K562 (cell line): Measurements from ENCODE around the gene SDF4. TPM values are rescaled to one million over a fixed set of nuclear protein-coding genes. Genes with fewer than 3 reads are reported as not detected.

Experiments
- CBFA2T3 ChIP-seq: fragments of 450-650 bp; IDR thresholded peaks from 2 replicates; pipeline ENCODE4 v1.6.1; 2017
- CHD2 ChIP-seq: IDR thresholded peaks from 2 replicates; pipeline ENCODE4 v1.6.1; 2011; ENCODE audit warnings: low read depth, low read length
- DACH1 ChIP-seq: fragments of 450-650 bp; IDR thresholded peaks from 2 replicates; pipeline ENCODE4 v1.6.1; 2018; ENCODE audit not compliant: partially characterized antibody
- HDGF ChIP-seq: fragments of 450-650 bp; IDR thresholded peaks from 2 replicates; pipeline ENCODE4 v1.6.1; 2016
- KLF1 ChIP-seq: fragments of 450-650 bp; IDR thresholded peaks from 2 replicates; pipeline ENCODE4 v1.6.1; 2016; ENCODE audit warnings: missing genetic modification characterization, missing compliant biosample characterization
- L3MBTL2 ChIP-seq: fragments of 450-650 bp; IDR thresholded peaks from 2 replicates; pipeline ENCODE4 v1.6.1; 2016; ENCODE audit warnings: mild to moderate bottlenecking, moderate library complexity
- MYC ChIP-seq, 2 experiments: fragments of 250-450 bp in 1 of 2; sonication (Bioruptor Pico) in 1 of 2; IDR thresholded peaks; 2 replicates each; pipeline versions ENCODE4 v1.5.1 to v1.6.1; 2012 to 2021; ENCODE audit warnings: low read depth in 2 of 2, borderline replicate concordance in 1 of 2, improper control_type of control experiment in 1 of 2, low read length in 1 of 2, mild to moderate bottlenecking in 1 of 2, moderate library complexity in 1 of 2
- PHF20 ChIP-seq: fragments of 450-650 bp; IDR thresholded peaks from 2 replicates; pipeline ENCODE4 v1.6.1; 2018; ENCODE audit not compliant: partially characterized antibody
- RBBP5 ChIP-seq: fragments of 200-600 bp; sonication (generic); IDR thresholded peaks from 2 replicates; pipeline ENCODE4 v1.6.1; 2012; ENCODE audit warnings: borderline replicate concordance, mild to moderate bottlenecking, low read length, control low read depth, inconsistent platforms; ENCODE audit not compliant: insufficient read depth, poor library complexity, severe bottlenecking
- RBM15 ChIP-seq: fragments of 200-400 bp; formaldehyde crosslinking; IDR thresholded peaks from 2 replicates; pipeline ENCODE4 v1.6.1; 2018; ENCODE audit warnings: mild to moderate bottlenecking, low read length, moderate library complexity; ENCODE audit not compliant: insufficient read depth
- SOX6 ChIP-seq: fragments of 450-650 bp; IDR thresholded peaks from 2 replicates; pipeline ENCODE4 v1.6.1; 2014; ENCODE audit warnings: mild to moderate bottlenecking
- ZNF354B ChIP-seq: fragments of 250-450 bp; sonication (Bioruptor Pico); IDR thresholded peaks from 2 replicates; pipeline ENCODE4 v1.4.0; 2020
- ZNF41 ChIP-seq: fragments of 250-450 bp; sonication (Bioruptor Pico); conservative IDR thresholded peaks from 2 replicates; pipeline ENCODE4 v1.4.0; 2020; ENCODE audit warnings: mild to moderate bottlenecking
- ZNF586 ChIP-seq: fragments of 450-650 bp; formaldehyde crosslinking; conservative IDR thresholded peaks from 2 replicates; pipeline ENCODE4 v1.4.0; 2020; ENCODE audit warnings: mild to moderate bottlenecking, moderate library complexity
- polyA plus RNA-seq, 8 experiments: library from polyadenylated mRNA; depleted of rRNA in 4 of 8; stranded (reverse) in 5 of 8; unstranded in 3 of 8; fragments of >200 nt; fragmentation: Nextera tagmentation in 2 of 8; fragmentation: Illumina TruSeq in 1 of 8; extraction: Ambion mirVana in 2 of 8; extraction: Trizol in 1 of 8; gene quantifications; 2 replicates each; pipeline versions ENCODE4 v1.2.1 to v1.2.3, GENCODE V29; 2011 to 2014; ENCODE audit warnings: inconsistent platforms in 1 of 8, missing spikeins in 1 of 8
- total RNA-seq, 7 experiments: library from RNA; depleted of rRNA in 6 of 7; stranded (reverse); fragments of >200 nt in 6 of 7; fragmentation: Illumina TruSeq in 2 of 7; extraction: Trizol in 2 of 7; gene quantifications; 2 replicates each; pipeline versions ENCODE4 v1.2.1 to v1.2.3, GENCODE V29; 2011 to 2021; ENCODE audit warnings: low replicate concordance in 1 of 7
- TF ChIP-seq, protein P1 (sequence below): fragments of 250-450 bp; sonication (Bioruptor Pico); IDR thresholded peaks from 2 replicates; pipeline ENCODE4 v1.8.0; 2022; ENCODE audit warnings: moderate library complexity, mild to moderate bottlenecking, inconsistent platforms
- TF ChIP-seq, protein P2 (sequence below): fragments of 450-650 bp; IDR thresholded peaks from 2 replicates; pipeline ENCODE4 v1.6.1; 2017; ENCODE audit warnings: antibody characterized with exemption
- TF ChIP-seq, protein P3 (sequence below): fragments of 450-650 bp; IDR thresholded peaks from 2 replicates; pipeline ENCODE4 v1.6.1; 2016; ENCODE audit warnings: low read depth

SDF4 gene
- total and polyA plus RNA-seq, 9 of the 15 experiments (the other 6 are each of a cell fraction or from before 2014, with no cell fraction given), result 0.35 to 160 (median 65.2) TPM

DNA sequence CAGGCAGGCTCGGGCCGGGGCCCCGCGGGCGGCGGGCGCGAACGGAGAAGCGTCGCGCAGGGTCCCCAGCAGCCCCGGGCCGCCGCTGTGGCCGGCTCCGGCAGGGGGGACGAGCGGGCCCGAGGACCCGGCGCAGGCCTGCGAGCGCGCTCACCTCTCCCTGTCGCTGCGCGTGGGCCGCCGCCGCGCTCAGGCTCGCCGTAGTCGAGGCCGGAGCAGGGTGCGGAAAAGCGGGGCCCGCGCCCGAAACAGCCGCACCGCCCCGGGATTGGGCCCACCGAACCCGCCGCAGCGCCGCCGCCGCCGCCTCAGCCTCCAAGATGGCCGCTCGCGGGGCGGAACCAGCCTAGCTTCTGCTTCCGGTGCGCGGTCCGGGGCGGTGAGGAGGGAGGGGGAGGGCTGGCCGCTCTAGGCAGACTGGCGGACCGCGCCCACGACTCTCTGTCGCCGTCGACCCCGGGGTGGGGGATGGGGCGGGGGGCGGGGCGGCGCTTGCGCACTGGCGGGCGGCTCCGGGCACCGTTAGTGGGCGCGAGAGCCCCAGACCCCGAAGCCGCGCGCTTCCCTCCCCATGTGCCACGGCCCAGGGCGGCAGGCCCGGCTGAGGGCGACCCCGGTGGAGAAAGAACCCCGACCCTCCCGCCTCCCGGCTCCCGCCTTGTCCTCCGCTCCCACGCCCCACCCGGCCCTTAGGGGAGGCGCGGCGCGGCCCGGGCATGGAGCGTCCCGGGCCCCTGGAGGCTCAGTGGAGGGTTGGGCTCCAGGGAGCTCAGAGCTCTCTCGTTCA, 41.9 kb upstream of the SDF4 start, which contains the start of gene UBE2J2 (continued):
- TF ChIP-seq, protein P1, sequence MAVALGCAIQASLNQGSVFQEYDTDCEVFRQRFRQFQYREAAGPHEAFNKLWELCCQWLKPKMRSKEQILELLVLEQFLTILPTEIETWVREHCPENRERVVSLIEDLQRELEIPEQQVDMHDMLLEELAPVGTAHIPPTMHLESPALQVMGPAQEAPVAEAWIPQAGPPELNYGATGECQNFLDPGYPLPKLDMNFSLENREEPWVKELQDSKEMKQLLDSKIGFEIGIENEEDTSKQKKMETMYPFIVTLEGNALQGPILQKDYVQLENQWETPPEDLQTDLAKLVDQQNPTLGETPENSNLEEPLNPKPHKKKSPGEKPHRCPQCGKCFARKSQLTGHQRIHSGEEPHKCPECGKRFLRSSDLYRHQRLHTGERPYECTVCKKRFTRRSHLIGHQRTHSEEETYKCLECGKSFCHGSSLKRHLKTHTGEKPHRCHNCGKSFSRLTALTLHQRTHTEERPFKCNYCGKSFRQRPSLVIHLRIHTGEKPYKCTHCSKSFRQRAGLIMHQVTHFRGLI (CRISPR knock-in tag), result no peak
- TF ChIP-seq, protein P2, sequence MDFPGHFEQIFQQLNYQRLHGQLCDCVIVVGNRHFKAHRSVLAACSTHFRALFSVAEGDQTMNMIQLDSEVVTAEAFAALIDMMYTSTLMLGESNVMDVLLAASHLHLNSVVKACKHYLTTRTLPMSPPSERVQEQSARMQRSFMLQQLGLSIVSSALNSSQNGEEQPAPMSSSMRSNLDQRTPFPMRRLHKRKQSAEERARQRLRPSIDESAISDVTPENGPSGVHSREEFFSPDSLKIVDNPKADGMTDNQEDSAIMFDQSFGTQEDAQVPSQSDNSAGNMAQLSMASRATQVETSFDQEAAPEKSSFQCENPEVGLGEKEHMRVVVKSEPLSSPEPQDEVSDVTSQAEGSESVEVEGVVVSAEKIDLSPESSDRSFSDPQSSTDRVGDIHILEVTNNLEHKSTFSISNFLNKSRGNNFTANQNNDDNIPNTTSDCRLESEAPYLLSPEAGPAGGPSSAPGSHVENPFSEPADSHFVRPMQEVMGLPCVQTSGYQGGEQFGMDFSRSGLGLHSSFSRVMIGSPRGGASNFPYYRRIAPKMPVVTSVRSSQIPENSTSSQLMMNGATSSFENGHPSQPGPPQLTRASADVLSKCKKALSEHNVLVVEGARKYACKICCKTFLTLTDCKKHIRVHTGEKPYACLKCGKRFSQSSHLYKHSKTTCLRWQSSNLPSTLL, result no peak
- TF ChIP-seq DACH1 (no peak), KLF1 (tag) (peak; percentile 48; the same call in 1 of the 2 replicates), ZNF354B (CRISPR knock-in tag) (no peak), RBM15 (no peak), MYC (IDR thresholded peaks at IDR 0.05; ENCODE audit: low read depth, low read length) (peak; percentile 62; the same call in 1 of the 2 replicates), MYC (CRISPR knock-in tag; IDR thresholded peaks at IDR 0.05; ENCODE audit: borderline replicate concordance, low read depth) (peak; percentile 43; the same call in 1 of the 2 replicates), ZNF41 (CRISPR knock-in tag) (no peak), CHD2 (peak; percentile 53), SOX6 (peak; percentile 24; the same call in 1 of the 2 replicates), CBFA2T3 (no peak), RBBP5 (peak; percentile 98), ZNF586 (CRISPR knock-in tag) (no peak), PHF20 (peak; percentile 62), L3MBTL2 (peak; percentile 62; the same call in 1 of the 2 replicates), HDGF (no peak)
- TF ChIP-seq, protein P3, sequence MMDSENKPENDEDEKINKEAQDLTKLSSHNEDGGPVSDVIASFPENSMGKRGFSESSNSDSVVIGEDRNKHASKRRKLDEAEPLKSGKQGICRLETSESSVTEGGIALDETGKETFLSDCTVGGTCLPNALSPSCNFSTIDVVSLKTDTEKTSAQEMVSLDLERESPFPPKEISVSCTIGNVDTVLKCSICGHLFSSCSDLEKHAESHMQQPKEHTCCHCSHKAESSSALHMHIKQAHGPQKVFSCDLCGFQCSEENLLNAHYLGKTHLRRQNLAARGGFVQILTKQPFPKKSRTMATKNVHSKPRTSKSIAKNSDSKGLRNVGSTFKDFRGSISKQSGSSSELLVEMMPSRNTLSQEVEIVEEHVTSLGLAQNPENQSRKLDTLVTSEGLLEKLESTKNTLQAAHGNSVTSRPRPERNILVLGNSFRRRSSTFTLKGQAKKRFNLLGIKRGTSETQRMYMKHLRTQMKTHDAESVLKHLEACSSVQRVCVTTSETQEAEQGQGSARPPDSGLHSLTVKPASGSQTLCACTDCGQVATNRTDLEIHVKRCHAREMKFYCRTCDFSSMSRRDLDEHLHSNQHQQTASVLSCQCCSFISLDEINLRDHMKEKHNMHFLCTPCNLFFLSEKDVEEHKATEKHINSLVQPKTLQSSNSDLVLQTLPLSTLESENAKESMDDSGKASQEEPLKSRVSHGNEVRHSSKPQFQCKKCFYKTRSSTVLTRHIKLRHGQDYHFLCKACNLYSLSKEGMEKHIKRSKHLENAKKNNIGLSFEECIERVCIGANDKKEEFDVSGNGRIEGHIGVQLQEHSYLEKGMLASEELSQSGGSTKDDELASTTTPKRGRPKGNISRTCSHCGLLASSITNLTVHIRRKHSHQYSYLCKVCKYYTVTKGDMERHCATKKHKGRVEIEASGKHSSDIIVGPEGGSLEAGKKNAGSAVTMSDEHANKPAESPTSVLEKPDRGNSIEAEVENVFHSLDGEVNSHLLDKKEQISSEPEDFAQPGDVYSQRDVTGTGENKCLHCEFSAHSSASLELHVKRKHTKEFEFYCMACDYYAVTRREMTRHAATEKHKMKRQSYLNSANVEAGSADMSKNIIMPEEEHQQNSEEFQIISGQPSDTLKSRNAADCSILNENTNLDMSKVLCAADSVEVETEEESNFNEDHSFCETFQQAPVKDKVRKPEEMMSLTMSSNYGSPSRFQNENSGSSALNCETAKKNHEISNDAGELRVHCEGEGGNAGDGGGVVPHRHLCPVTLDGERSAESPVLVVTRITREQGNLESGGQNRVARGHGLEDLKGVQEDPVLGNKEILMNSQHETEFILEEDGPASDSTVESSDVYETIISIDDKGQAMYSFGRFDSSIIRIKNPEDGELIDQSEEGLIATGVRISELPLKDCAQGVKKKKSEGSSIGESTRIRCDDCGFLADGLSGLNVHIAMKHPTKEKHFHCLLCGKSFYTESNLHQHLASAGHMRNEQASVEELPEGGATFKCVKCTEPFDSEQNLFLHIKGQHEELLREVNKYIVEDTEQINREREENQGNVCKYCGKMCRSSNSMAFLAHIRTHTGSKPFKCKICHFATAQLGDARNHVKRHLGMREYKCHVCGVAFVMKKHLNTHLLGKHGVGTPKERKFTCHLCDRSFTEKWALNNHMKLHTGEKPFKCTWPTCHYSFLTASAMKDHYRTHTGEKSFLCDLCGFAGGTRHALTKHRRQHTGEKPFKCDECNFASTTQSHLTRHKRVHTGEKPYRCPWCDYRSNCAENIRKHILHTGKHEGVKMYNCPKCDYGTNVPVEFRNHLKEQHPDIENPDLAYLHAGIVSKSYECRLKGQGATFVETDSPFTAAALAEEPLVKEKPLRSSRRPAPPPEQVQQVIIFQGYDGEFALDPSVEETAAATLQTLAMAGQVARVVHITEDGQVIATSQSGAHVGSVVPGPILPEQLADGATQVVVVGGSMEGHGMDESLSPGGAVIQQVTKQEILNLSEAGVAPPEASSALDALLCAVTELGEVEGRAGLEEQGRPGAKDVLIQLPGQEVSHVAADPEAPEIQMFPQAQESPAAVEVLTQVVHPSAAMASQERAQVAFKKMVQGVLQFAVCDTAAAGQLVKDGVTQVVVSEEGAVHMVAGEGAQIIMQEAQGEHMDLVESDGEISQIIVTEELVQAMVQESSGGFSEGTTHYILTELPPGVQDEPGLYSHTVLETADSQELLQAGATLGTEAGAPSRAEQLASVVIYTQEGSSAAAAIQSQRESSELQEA, result no peak
